IMR-90 (cell line): ENCODE results near the gene KDM4F. TPM values are rescaled to one million over a fixed set of nuclear protein-coding genes. Genes with fewer than 3 reads are reported as not detected.
A peak's percentile ranks its signal among the peaks of the same experiment; 100 is the strongest.

ENCODE experiments used
- ATAC-seq: fragments of 200-7000 bp; cut with Tn5 transposase; 2 replicates; pipeline ENCODE4 v1.9.1; 2020; ENCODE audit warnings: low read depth, mild to moderate bottlenecking, moderate library complexity
- BruUV-seq: library from RNA; stranded (reverse); fragments of 400-500 nt; replicated peaks from 2 replicates; lab custom pipeline; 2021; lab: Mats Ljungman, UMichigan
- CTCF ChIA-PET: fragments of 300-600 bp; formaldehyde crosslinking; extraction: SDS; loops from one replicate; lab custom pipeline; 2021; ENCODE audit warnings: antibody characterized with exemption; lab: Yijun Ruan, JAX
- POLR2A ChIA-PET: fragments of 300-600 bp; sonication (Branson Sonifier 250); formaldehyde crosslinking; loops from one replicate; lab custom pipeline; 2022; ENCODE audit warnings: antibody characterized with exemption; ENCODE audit not compliant: unreplicated experiment; lab: Charles Lee
- DNase-seq: peaks from one replicate; pipeline ENCODE4 v3.0.0; 2013
- H2AFZ ChIP-seq: replicated peaks from 2 replicates; pipeline ENCODE3; 2013; ENCODE audit warnings: low read length, mild to moderate bottlenecking; ENCODE audit not compliant: poor library complexity
- H2AK5ac ChIP-seq: 2 replicates; pipeline ENCODE4 v1.6.1; 2013; ENCODE audit warnings: low read depth, low read length, inconsistent platforms
- H2AK9ac ChIP-seq: replicated peaks from 2 replicates; pipeline ENCODE3; 2013; ENCODE audit warnings: mild to moderate bottlenecking, low read depth, low read length, moderate library complexity; ENCODE audit not compliant: poor library complexity
- H2BK120ac ChIP-seq: 2 replicates; pipeline ENCODE4 v1.6.1; 2013; ENCODE audit warnings: low read depth, low read length, inconsistent platforms
- H2BK15ac ChIP-seq: 3 replicates; pipeline ENCODE4 v1.6.1; 2013; ENCODE audit warnings: low read depth, low read length, inconsistent platforms
- H2BK20ac ChIP-seq: 2 replicates; pipeline ENCODE4 v1.6.1; 2013; ENCODE audit warnings: low read depth, mild to moderate bottlenecking, inconsistent platforms, low read length, moderate library complexity
- H2BK5ac ChIP-seq: 2 replicates; pipeline ENCODE4 v1.6.1; 2013; ENCODE audit warnings: mild to moderate bottlenecking, low read depth, low read length, inconsistent platforms; ENCODE audit not compliant: poor library complexity, severe bottlenecking
- H3K14ac ChIP-seq: replicated peaks from 2 replicates; pipeline ENCODE4 v1.6.1; 2013; ENCODE audit warnings: low read depth, low read length, inconsistent platforms
- H3K18ac ChIP-seq: 2 replicates; pipeline ENCODE4 v1.6.1; 2013; ENCODE audit warnings: low read depth, low read length, control low read depth
- H3K23ac ChIP-seq: 2 replicates; pipeline ENCODE4 v1.6.1; 2013; ENCODE audit warnings: low read depth, low read length, inconsistent platforms
- H3K27ac ChIP-seq: 2 replicates; pipeline ENCODE4 v1.5.1; 2013; ENCODE audit warnings: mild to moderate bottlenecking, control low read depth, low read length; ENCODE audit not compliant: insufficient read depth
- H3K27me3 ChIP-seq: 2 replicates; pipeline ENCODE4 v1.6.1; 2013; ENCODE audit warnings: low read length; ENCODE audit not compliant: control insufficient read depth, insufficient read depth
- H3K36me3 ChIP-seq: 2 replicates; pipeline ENCODE4 v1.6.1; 2013; ENCODE audit warnings: low read length, mixed read lengths; ENCODE audit not compliant: control insufficient read depth, insufficient read depth
- H3K4ac ChIP-seq: 2 replicates; pipeline ENCODE4 v1.6.1; 2013; ENCODE audit warnings: low read depth, low read length, inconsistent platforms
- H3K4me1 ChIP-seq: 2 replicates; pipeline ENCODE4 v1.6.1; 2013; ENCODE audit warnings: low read length, mixed read lengths; ENCODE audit not compliant: control insufficient read depth, insufficient read depth
- H3K4me2 ChIP-seq: 2 replicates; pipeline ENCODE4 v1.6.1; 2013; ENCODE audit warnings: low read depth, mild to moderate bottlenecking, control low read depth, low read length, moderate library complexity
- H3K4me3 ChIP-seq: 2 replicates; pipeline ENCODE4 v1.5.1; 2013; ENCODE audit warnings: low read depth, mild to moderate bottlenecking, control low read depth, low read length, moderate library complexity; ENCODE audit not compliant: insufficient read depth
- H3K56ac ChIP-seq: 2 replicates; pipeline ENCODE4 v1.6.1; 2013; ENCODE audit warnings: low read length, inconsistent platforms; ENCODE audit not compliant: insufficient read depth; ENCODE audit errors: extremely low read depth
- H3K79me1 ChIP-seq, 2 experiments: 2 replicates each; pipeline ENCODE4 v1.6.1; 2013; ENCODE audit warnings: low read length in 2 of 2, inconsistent platforms in 1 of 2, low read depth in 1 of 2
- H3K9ac ChIP-seq: 2 replicates; pipeline ENCODE4 v1.6.1; 2013; ENCODE audit warnings: low read depth, low read length, control low read depth
- H3K9me1 ChIP-seq: 2 replicates; pipeline ENCODE4 v1.6.1; 2013; ENCODE audit warnings: low read length, inconsistent platforms; ENCODE audit not compliant: insufficient read depth
- H3K9me3 ChIP-seq: 2 replicates; pipeline ENCODE4 v1.6.1; 2013; ENCODE audit warnings: low read length; ENCODE audit not compliant: control insufficient read depth, insufficient read depth
- H4K20me1 ChIP-seq: 2 replicates; pipeline ENCODE4 v1.6.1; 2013; ENCODE audit warnings: low read length, inconsistent platforms; ENCODE audit not compliant: insufficient read depth
- H4K5ac ChIP-seq: 2 replicates; pipeline ENCODE4 v1.6.1; 2013; ENCODE audit warnings: mild to moderate bottlenecking, low read depth, low read length, control low read depth
- H4K8ac ChIP-seq, 2 experiments: 2 replicates each; pipeline ENCODE4 v1.6.1; 2013; ENCODE audit warnings: low read depth in 2 of 2, low read length in 2 of 2, control low read depth in 1 of 2, inconsistent platforms in 1 of 2
- H4K91ac ChIP-seq: 2 replicates; pipeline ENCODE4 v1.6.1; 2013; ENCODE audit warnings: low read depth, low read length, inconsistent platforms; ENCODE audit not compliant: insufficient read depth
- BHLHE40 ChIP-seq: fragments of 150-350 bp; IDR thresholded peaks from 2 replicates; pipeline ENCODE4 v1.6.1; 2016; ENCODE audit warnings: mild to moderate bottlenecking, low read depth, low read length
- CEBPB ChIP-seq: IDR thresholded peaks from 2 replicates; pipeline ENCODE4 v1.6.1; 2012; ENCODE audit warnings: low read depth, low read length, improper control_type of control experiment
- FOS ChIP-seq: fragments of 150-350 bp; IDR thresholded peaks from 2 replicates; pipeline ENCODE4 v1.6.1; 2016; ENCODE audit warnings: low read depth, low read length
- MAFK ChIP-seq: IDR thresholded peaks from 2 replicates; pipeline ENCODE4 v1.6.1; 2012; ENCODE audit warnings: low read depth, low read length, improper control_type of control experiment
- POLR2A ChIP-seq: IDR thresholded peaks from 2 replicates; pipeline ENCODE4 v1.6.1; 2012; ENCODE audit warnings: mild to moderate bottlenecking, low read depth, low read length
- USF2 ChIP-seq: fragments of 150-350 bp; IDR thresholded peaks from 2 replicates; pipeline ENCODE4 v1.6.1; 2017; ENCODE audit warnings: mild to moderate bottlenecking, antibody characterized with exemption, low read length, low read depth
- WGBS, 2 experiments: methylation state at CpG; one replicate each; pipeline versions ENCODE4 v1.1.5 to v1.1.7; 2013; ENCODE audit warnings: missing lambda C conversion rate in 2 of 2; ENCODE audit not compliant: insufficient read length in 1 of 2; ENCODE audit errors: extremely low coverage in 2 of 2; 5-methylcytosine and 5-hydroxymethylcytosine counted together
- dilution Hi-C: fragments of 300-500 bp; cut with HindIII; formaldehyde crosslinking; loops from one replicate; pipeline ENCODE4 v1.14.3; 2018; ENCODE audit warnings: low sequenced_read_pairs; ENCODE audit not compliant: unreplicated experiment
- in situ Hi-C: fragments of 300-500 bp; cut with MboI; formaldehyde crosslinking; loops from 3 replicates; pipeline ENCODE4 v1.14.3; 2019; ENCODE audit warnings: low sequenced_read_pairs, inconsistent platforms, mixed read lengths
- intact Hi-C: fragments of 100-400 bp; cut with micrococcal nuclease; formaldehyde crosslinking; loops from 2 replicates; pipeline ENCODE4 v1.10.0; 2022
- polyA plus RNA-seq, 3 experiments: library from polyadenylated mRNA; depleted of rRNA; stranded (reverse); fragments of >200 nt; gene quantifications; 2 replicates each; pipeline ENCODE4 v1.2.3, GENCODE V29; 2012; ENCODE audit warnings: low replicate concordance in 1 of 3
- total RNA-seq: library from RNA; depleted of rRNA; stranded (reverse); fragments of >200 nt; gene quantifications from 2 replicates; pipeline ENCODE4 v1.2.3, GENCODE V29; 2012
- TF ChIP-seq, protein P1 (sequence below): conservative IDR thresholded peaks from 2 replicates; pipeline ENCODE4 v1.5.1; 2012; ENCODE audit warnings: mild to moderate bottlenecking, low read depth, low read length, improper control_type of control experiment

The KDM4F gene
- total and polyA plus RNA-seq, 2 of the 4 experiments (the other 2 are of a cell fraction), result not detected

GRCh38 chr11:95081412-95081811, 32.2 kb downstream of the KDM4F start:
- Histone ChIP-seq H3K9me1 (no peaks in the 10 kb centered on the region), H3K36me3 (no peaks in the 10 kb centered on the region), H2BK20ac (no peak overlapping the region), H3K18ac (peak overlapping the region; percentile 35; the same call in 1 of the 2 replicates), H4K8ac (no peak overlapping the region), H2BK5ac (no peak overlapping the region), H3K4me2 (no peak overlapping the region), H2AK9ac (no peak overlapping the region), H2AK5ac (no peak overlapping the region), H3K27ac (no peak overlapping the region), H4K20me1 (no peaks in the 10 kb centered on the region), H3K4me1 (peaks cover 3% of the 10 kb centered on the region; the same call in 1 of the 2 replicates), H3K79me1 (no peaks in the 10 kb centered on the region), H3K56ac (no peak overlapping the region), H3K4me3 (no peak overlapping the region), H4K91ac (no peak overlapping the region), H2AFZ (no peak overlapping the region), H3K9me3 (no peaks in the 10 kb centered on the region), H4K5ac (no peak overlapping the region), H3K23ac (no peak overlapping the region), H2BK120ac (no peak overlapping the region), H3K9ac (no peak overlapping the region), H3K4ac (no peak overlapping the region), H2BK15ac (no peak overlapping the region), H3K14ac (no peak overlapping the region), H3K27me3 (no peaks in the 10 kb centered on the region; the same call in 1 of the 2 replicates)
- intact Hi-C loops (no loop called here), dilution Hi-C loops (no loop called here), in situ Hi-C loops (no loop called here)
- TF ChIP-seq CEBPB, result no peak
- TF ChIP-seq USF2, result no peak
- TF ChIP-seq, protein P1, sequence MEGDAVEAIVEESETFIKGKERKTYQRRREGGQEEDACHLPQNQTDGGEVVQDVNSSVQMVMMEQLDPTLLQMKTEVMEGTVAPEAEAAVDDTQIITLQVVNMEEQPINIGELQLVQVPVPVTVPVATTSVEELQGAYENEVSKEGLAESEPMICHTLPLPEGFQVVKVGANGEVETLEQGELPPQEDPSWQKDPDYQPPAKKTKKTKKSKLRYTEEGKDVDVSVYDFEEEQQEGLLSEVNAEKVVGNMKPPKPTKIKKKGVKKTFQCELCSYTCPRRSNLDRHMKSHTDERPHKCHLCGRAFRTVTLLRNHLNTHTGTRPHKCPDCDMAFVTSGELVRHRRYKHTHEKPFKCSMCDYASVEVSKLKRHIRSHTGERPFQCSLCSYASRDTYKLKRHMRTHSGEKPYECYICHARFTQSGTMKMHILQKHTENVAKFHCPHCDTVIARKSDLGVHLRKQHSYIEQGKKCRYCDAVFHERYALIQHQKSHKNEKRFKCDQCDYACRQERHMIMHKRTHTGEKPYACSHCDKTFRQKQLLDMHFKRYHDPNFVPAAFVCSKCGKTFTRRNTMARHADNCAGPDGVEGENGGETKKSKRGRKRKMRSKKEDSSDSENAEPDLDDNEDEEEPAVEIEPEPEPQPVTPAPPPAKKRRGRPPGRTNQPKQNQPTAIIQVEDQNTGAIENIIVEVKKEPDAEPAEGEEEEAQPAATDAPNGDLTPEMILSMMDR, result no peak
- no peak for TF ChIP-seq FOS
- no peak for TF ChIP-seq BHLHE40
- TF ChIP-seq POLR2A, result no peak
- no peak for TF ChIP-seq MAFK
- CTCF ChIA-PET, result interaction anchor here (1.1 kb wide), 1 partner anchor 73 kb away, joined by 3 read pairs; no protein-coding TSS in a partner anchor
- WGBS, 2 experiments, result no CpG with 5 or more reads among the region's 4 CpGs
- POLR2A ChIA-PET, result no interaction called here
- no peak for ATAC-seq
- DNase-seq, result no peak
- BruUV-seq, result no TSS peak
